Renal cortex interstitium (tissue), 11 donors: ENCODE data around the gene GLB1L2. TPM values are rescaled to one million over a fixed set of nuclear protein-coding genes. Genes with fewer than 3 reads are reported as not detected.

Experiments
- DNase-seq, 11 donors: peaks; one replicate each; pipeline ENCODE4 v3.0.0-alpha.2; 2013; ENCODE audit warnings: low read depth in 9 of 11, low spot score in 4 of 11; ENCODE audit errors: extremely low read depth in 1 of 11
- polyA plus RNA-seq, 3 donors: library from polyadenylated mRNA; unstranded; fragments of 120-200 nt; gene quantifications; one replicate each; pipeline ENCODE4 v1.2.1, GENCODE V29; 2013; ENCODE audit not compliant: insufficient read length in 3 of 3

The GLB1L2 gene
- polyA plus RNA-seq, 3 donors: 20.9 to 25.9 (median 22.0) TPM

GRCh38 chr11:134409552-134410429 is 78.0 kb downstream of the GLB1L2 start:
- DNase-seq: no peak

- no peak for DNase-seq
Measured at GRCh38 chr11:134410766-134411165, 79.0 kb downstream of the GLB1L2 start.

GRCh38 chr11:134412203-134413042 is 80.6 kb downstream of the GLB1L2 start, which contains the start of gene B3GAT1:
TSS of gene B3GAT1 (minus strand) at chr11:134412242. CDS start at chr11:134387659, 24,583 bp downstream.
- peak in 4 of 11 donors; percentile 22 to 51 (median 38) for DNase-seq

GRCh38 chr11:134413043-134413825 is 81.4 kb downstream of the GLB1L2 start:
- DNase-seq: no peak

DNA sequence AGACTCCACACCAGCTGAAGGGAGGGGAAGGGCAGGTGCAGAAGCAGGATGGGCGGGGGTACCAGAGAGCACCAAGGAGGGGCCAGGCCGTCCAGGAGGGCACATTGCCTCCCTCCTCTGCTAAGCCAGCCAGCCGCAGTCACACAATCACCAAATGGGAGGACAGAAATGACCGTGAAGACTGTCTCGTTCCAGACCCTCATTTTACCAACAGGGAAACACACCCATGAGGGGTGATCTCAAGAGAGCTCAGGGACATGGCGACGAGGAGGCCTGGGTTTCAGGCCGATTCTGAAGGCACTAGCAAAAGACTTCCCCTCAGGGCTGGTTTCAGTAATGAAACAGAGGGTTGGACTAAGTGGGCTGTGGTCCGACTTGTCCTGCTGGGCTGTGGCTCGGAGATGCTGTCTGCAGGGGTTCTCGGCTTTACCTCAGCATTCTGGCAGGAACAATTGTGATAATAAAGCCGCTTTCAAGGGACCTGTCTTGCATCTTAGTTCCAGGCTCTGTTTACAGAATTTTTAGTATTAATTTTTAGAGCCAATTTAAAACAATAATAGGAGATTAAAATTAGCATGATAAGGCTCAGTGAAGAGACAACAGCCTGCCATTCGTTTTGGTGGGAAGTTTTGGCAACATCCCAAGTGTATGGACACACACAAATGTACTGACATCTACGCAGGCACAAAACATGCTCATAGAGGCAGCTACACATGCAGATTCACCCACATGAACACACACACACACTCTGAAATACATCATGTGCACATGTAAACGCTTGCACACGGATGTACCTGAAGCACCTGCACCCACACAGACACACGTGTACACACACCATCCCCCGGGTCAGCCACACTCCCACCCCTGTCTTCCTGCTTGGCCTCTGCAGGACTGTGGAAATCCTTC is 82.3 kb downstream of the GLB1L2 start:
- DNase-seq: no peak

GRCh38 chr11:134414766-134415765 is 83.3 kb downstream of the GLB1L2 start:
- DNase-seq: no peak

GRCh38 chr11:134416726-134417125 is 84.9 kb downstream of the GLB1L2 start:
- DNase-seq: no peak

DNA sequence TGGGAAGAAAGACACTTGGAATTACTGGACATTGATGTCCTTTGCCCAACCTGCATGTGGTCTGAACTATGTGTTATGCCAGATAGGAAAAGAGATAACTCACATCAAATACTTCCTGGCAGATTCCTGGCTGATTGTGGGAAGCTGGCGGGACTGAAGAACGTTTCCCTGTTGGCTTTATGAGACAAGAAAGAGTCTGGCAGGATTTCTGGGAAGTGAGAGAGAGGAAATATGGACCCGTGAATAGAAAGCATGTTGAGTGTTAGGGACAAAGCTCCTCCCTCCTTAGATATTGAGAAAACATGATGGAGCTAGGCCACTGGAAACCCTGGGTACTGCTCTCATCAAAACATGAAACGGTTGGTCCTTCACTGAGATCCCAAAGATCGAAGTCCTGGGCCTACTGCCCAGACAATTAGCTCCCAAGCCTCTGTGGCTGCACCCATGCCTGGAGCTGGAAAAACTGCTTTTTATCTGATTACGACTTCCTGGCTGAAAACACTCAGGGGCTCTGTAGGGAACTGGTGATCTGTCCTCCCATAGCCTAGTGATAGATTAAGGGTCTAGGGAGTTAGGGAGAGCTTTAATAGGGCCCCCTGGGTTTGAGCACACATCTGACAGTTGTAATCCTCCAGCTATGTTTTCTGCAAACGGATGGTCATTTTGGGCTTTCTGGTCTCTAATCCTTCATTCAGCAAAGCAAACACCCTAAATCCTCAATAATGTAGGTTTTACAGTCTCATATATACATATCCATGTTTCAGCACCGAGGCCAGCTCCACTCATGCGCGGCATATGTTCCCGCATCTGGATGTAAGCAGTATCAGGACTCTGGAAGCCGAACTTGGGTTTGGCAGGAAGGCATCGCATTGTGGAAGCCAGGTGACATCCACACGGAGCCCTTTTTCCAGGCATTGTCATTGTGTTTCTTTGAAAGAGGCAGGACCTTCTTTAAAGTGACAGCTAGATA is 86.4 kb downstream of the GLB1L2 start:
- DNase-seq: peak in 9 of 11 donors; percentile 39 to 70 (median 57)

- no peak for DNase-seq
Measured at GRCh38 chr11:134423106-134423505, 91.3 kb downstream of the GLB1L2 start.

DNA sequence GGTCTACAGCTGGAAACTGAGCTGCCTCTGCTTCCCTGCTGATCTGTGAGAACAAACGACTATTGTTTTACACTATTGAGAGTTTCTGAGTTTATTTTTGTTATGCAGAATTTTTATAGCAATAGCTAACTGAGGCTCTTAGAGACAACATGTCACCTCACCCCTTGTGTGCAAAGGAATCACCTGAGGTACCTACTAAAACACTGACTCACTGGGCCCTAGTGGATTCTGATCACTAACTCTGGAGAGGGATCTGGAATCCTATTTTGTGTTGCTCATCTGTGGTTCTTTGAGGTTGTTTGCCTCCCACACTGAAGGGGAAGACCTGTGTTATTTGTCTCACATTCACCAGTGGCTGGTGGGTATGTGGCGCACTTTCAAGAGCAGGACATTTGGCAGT is 93.6 kb downstream of the GLB1L2 start:
- DNase-seq: no peak

Other genes starting within 250 kb of the GLB1L2 start
- gene NCAPD3, start 108.0 kb upstream of the GLB1L2 start, polyA plus RNA-seq: 10 to 100 TPM; 33.3 to 35.9 (median 34.8) TPM
- 10 to 100 TPM; 48.2 to 62.8 (median 50.7) TPM for gene VPS26B, start 107.3 kb upstream of the GLB1L2 start, polyA plus RNA-seq
- 10 to 100 TPM; 65.4 to 77.9 (median 75.5) TPM for gene THYN1, start 78.6 kb upstream of the GLB1L2 start, polyA plus RNA-seq
- 10 to 100 TPM; 42.4 to 52.7 (median 44.8) TPM for gene ACAD8, start 78.4 kb upstream of the GLB1L2 start, polyA plus RNA-seq
- gene GLB1L3, start 55.6 kb upstream of the GLB1L2 start, polyA plus RNA-seq: 1 to 10 TPM; 1.4 to 2.1 (median 1.8) TPM
- gene B3GAT1, start 80.3 kb downstream of the GLB1L2 start, polyA plus RNA-seq: 1 to 10 TPM; 4.3 to 4.9 (median 4.6) TPM